Activated CD8-positive, alpha-beta T cell treated with anti-CD3 and anti-CD28 coated beads for 36 hours (primary cell): ENCODE data around the gene ADGRA1. TPM values are rescaled to one million over a fixed set of nuclear protein-coding genes. Genes with fewer than 3 reads are reported as not detected.

Source experiments
- ATAC-seq: fragments of 200-7000 bp; cut with Tn5 transposase; one replicate; pipeline ENCODE4 v1.10.0; 2021; ENCODE audit warnings: mild to moderate bottlenecking, moderate library complexity
- CTCF ChIA-PET: fragments of 350-600 bp; sonication (Branson Sonifier 250); formaldehyde crosslinking; loops from one replicate; lab custom pipeline; 2021; ENCODE audit warnings: antibody characterized with exemption; lab: Charles Lee
- POLR2A ChIA-PET: fragments of 350-600 bp; sonication (Branson Sonifier 250); formaldehyde crosslinking; loops from one replicate; lab custom pipeline; 2021; ENCODE audit warnings: antibody characterized with exemption; lab: Charles Lee
- DNase-seq: peaks from one replicate; pipeline ENCODE4 v3.0.0-alpha.2; 2020
- H3K27ac Mint-ChIP-seq: one replicate; pipeline ENCODE4 v1.8.0; 2021; ENCODE audit warnings: mild to moderate bottlenecking, mixed read lengths
- H3K27me3 Mint-ChIP-seq: one replicate; pipeline ENCODE4 v1.8.0; 2021; ENCODE audit warnings: mixed read lengths
- H3K36me3 Mint-ChIP-seq: one replicate; pipeline ENCODE4 v1.8.0; 2021; ENCODE audit warnings: low read depth, mixed read lengths
- H3K4me1 Mint-ChIP-seq: one replicate; pipeline ENCODE4 v1.8.0; 2021; ENCODE audit warnings: low read depth, mixed read lengths
- H3K4me3 Mint-ChIP-seq: one replicate; pipeline ENCODE4 v1.8.0; 2021; ENCODE audit warnings: mild to moderate bottlenecking, moderate library complexity, mixed read lengths
- H3K9me3 Mint-ChIP-seq: one replicate; pipeline ENCODE4 v1.8.0; 2021; ENCODE audit warnings: mixed read lengths
- CTCF ChIP-seq: fragments of 200-600 bp; IDR thresholded peaks from one replicate; pipeline ENCODE4 v1.8.0; 2022; ENCODE audit warnings: antibody characterized with exemption, mild to moderate bottlenecking
- intact Hi-C: fragments of 100-400 bp; cut with micrococcal nuclease; formaldehyde crosslinking; loops from one replicate; pipeline ENCODE4 v1.10.0; 2022
- total RNA-seq, 2 experiments: library from RNA; stranded (reverse); gene quantifications; one replicate each; pipeline ENCODE4 v1.2.3, GENCODE V29; 2021

The ADGRA1 gene
- total RNA-seq, 2 experiments from 2014 or later = not detected

DNA sequence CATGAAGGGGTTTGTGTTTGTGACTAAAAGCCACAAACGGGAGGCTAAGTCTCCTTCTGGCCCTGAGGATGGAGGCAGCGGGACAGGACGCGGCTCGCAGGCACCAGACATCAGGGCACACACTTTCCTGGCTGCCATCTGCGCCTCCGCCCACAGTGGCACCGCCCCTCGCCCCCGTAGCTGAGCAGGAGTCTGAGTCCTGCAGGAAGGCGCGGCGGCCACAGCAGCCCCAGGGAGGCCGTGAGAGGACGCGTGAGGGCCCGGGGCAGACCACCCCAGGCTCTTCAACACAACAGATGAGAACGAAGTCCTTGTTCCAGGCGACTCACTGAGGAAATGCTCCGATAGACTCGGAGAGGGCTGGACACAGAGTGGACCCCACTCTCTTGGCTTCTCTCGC, 6.6 kb downstream of the ADGRA1 start:
- Mint-ChIP-seq H3K27ac (no peak overlapping the region), H3K4me3 (no peak overlapping the region), H3K27me3 (peaks cover 7% of the 10 kb centered on the region), H3K4me1 (no peaks in the 10 kb centered on the region), H3K9me3 (no peaks in the 10 kb centered on the region), H3K36me3 (no peaks in the 10 kb centered on the region)
- DNase-seq = no peak
- ATAC-seq = no peak
- TF ChIP-seq CTCF = no peak
- intact Hi-C loops = no loop called here
- ChIA-PET POLR2A (no interaction called here), CTCF (no interaction called here)

- POLR2A ChIA-PET = no interaction called here
- no peak overlapping the region for H3K27ac Mint-ChIP-seq
- no peaks in the 10 kb centered on the region for H3K36me3 Mint-ChIP-seq
- no peaks in the 10 kb centered on the region for H3K4me1 Mint-ChIP-seq
- H3K4me3 Mint-ChIP-seq = no peak overlapping the region
- ATAC-seq (no peak), DNase-seq (no peak)
- intact Hi-C loops = no loop called here
- peaks cover 3% of the 10 kb centered on the region for H3K27me3 Mint-ChIP-seq
- H3K9me3 Mint-ChIP-seq = no peaks in the 10 kb centered on the region
- no peak for TF ChIP-seq CTCF
- CTCF ChIA-PET = no interaction called here
These were observed 7.1 kb downstream of the ADGRA1 start for GRCh38 chr10:133094866-133095265.

- Mint-ChIP-seq H3K9me3 (no peaks in the 10 kb centered on the region), H3K4me1 (no peaks in the 10 kb centered on the region), H3K27me3 (peaks cover 3% of the 10 kb centered on the region), H3K36me3 (no peaks in the 10 kb centered on the region), H3K27ac (no peak overlapping the region), H3K4me3 (no peak overlapping the region)
- CTCF ChIA-PET = no interaction called here
- POLR2A ChIA-PET = no interaction called here
- DNase-seq = no peak
- no peak for TF ChIP-seq CTCF
- intact Hi-C loops = no loop called here
- ATAC-seq = no peak
These were observed 7.9 kb downstream of the ADGRA1 start for GRCh38 chr10:133095586-133095985.

GRCh38 chr10:133096616-133097269, 9.0 kb downstream of the ADGRA1 start:
- ChIA-PET POLR2A (no interaction called here), CTCF (no interaction called here)
- H3K4me1 Mint-ChIP-seq = no peaks in the 10 kb centered on the region
- H3K9me3 Mint-ChIP-seq = no peaks in the 10 kb centered on the region
- H3K4me3 Mint-ChIP-seq = no peak overlapping the region
- ATAC-seq = peak; percentile 37
- intact Hi-C loops = no loop called here
- H3K27me3 Mint-ChIP-seq = peaks cover 4% of the 10 kb centered on the region
- H3K36me3 Mint-ChIP-seq = no peaks in the 10 kb centered on the region
- TF ChIP-seq CTCF = peak; percentile 26
- H3K27ac Mint-ChIP-seq = no peak overlapping the region
- peak; percentile 66 for DNase-seq

GRCh38 chr10:133097418-133097817, 9.7 kb downstream of the ADGRA1 start:
- ChIA-PET POLR2A (no interaction called here), CTCF (no interaction called here)
- intact Hi-C loops = no loop called here
- no peak for TF ChIP-seq CTCF
- H3K4me3 Mint-ChIP-seq = no peak overlapping the region
- H3K27ac Mint-ChIP-seq = no peak overlapping the region
- no peaks in the 10 kb centered on the region for H3K9me3 Mint-ChIP-seq
- H3K4me1 Mint-ChIP-seq = no peaks in the 10 kb centered on the region
- no peaks in the 10 kb centered on the region for H3K36me3 Mint-ChIP-seq
- ATAC-seq = no peak
- H3K27me3 Mint-ChIP-seq = peaks cover 7% of the 10 kb centered on the region
- DNase-seq = no peak
